Osteoblast (primary cell): ENCODE results near the gene ADAM22. TPM values are rescaled to one million over a fixed set of nuclear protein-coding genes. Genes with fewer than 3 reads are reported as not detected.

Experiments
- DNase-seq: peaks from one replicate; pipeline ENCODE4 v3.0.0; 2011; ENCODE audit warnings: low spot score, mixed read lengths; ENCODE audit not compliant: insufficient read length; ENCODE audit errors: missing footprints
- H2AFZ ChIP-seq: 2 replicates; pipeline ENCODE4 v1.6.0; 2011; ENCODE audit warnings: mild to moderate bottlenecking, low read length
- H3K27ac ChIP-seq: 2 replicates; pipeline ENCODE4 v1.5.1; 2011; ENCODE audit warnings: mild to moderate bottlenecking, low read depth, low read length, moderate library complexity
- H3K27me3 ChIP-seq: 2 replicates; pipeline ENCODE4 v1.6.0; 2012; ENCODE audit warnings: mild to moderate bottlenecking, control low read depth, inconsistent platforms, low read length, moderate library complexity; ENCODE audit not compliant: insufficient read depth
- H3K36me3 ChIP-seq: 2 replicates; pipeline ENCODE4 v1.5.1; 2011; ENCODE audit warnings: mild to moderate bottlenecking, low read length, control low read depth, moderate library complexity; ENCODE audit not compliant: insufficient read depth
- H3K4me1 ChIP-seq: 2 replicates; pipeline ENCODE4 v1.5.1; 2011; ENCODE audit warnings: mild to moderate bottlenecking, low read length, control low read depth, moderate library complexity; ENCODE audit not compliant: insufficient read depth
- H3K4me2 ChIP-seq: 2 replicates; pipeline ENCODE4 v1.6.0; 2011; ENCODE audit warnings: mild to moderate bottlenecking, low read length; ENCODE audit not compliant: insufficient read depth
- H3K4me3 ChIP-seq: fragments of 200-600 bp; sonication (generic); 3 replicates; pipeline ENCODE4 v1.5.1; 2012; ENCODE audit warnings: mild to moderate bottlenecking, low read length, inconsistent platforms; ENCODE audit not compliant: insufficient read depth
- H3K79me2 ChIP-seq: 2 replicates; pipeline ENCODE4 v1.6.0; 2012; ENCODE audit warnings: mild to moderate bottlenecking, low read length, control low read depth, inconsistent platforms; ENCODE audit not compliant: insufficient read depth
- H3K9me3 ChIP-seq: 2 replicates; pipeline ENCODE4 v1.5.1; 2011; ENCODE audit warnings: low read depth, low read length, control low read depth
- H4K20me1 ChIP-seq: 2 replicates; pipeline ENCODE4 v1.6.0; 2012; ENCODE audit warnings: mild to moderate bottlenecking, low read length, control low read depth; ENCODE audit not compliant: insufficient read depth
- CTCF ChIP-seq: IDR thresholded peaks from 2 replicates; pipeline ENCODE4 v1.5.1; 2011; ENCODE audit warnings: mild to moderate bottlenecking, low read depth, low read length, moderate library complexity; ENCODE audit errors: extremely low read depth
- total RNA-seq: library from RNA; depleted of rRNA; stranded (reverse); fragments of >200 nt; gene quantifications from 2 replicates; pipeline ENCODE4 v1.2.3, GENCODE V29; 2012

ADAM22 gene
- total RNA-seq, 1 donor: 0.36 TPM

- peak overlapping the region; percentile 67 for H2AFZ ChIP-seq
- H3K4me1 ChIP-seq: peaks cover 14% of the 10 kb centered on the region
- H3K4me2 ChIP-seq: peak overlapping the region; percentile 99
- H3K27ac ChIP-seq: peak overlapping the region; percentile 97
- H3K4me3 ChIP-seq: peak overlapping the region; percentile 88
- DNase-seq: peak; percentile 86
- no peaks in the 10 kb centered on the region for H3K9me3 ChIP-seq
- peaks cover 21% of the 10 kb centered on the region for H3K36me3 ChIP-seq
- peaks cover 43% of the 10 kb centered on the region for H3K79me2 ChIP-seq
- no peak for TF ChIP-seq CTCF
- H4K20me1 ChIP-seq: peaks cover 22% of the 10 kb centered on the region
- no peaks in the 10 kb centered on the region for H3K27me3 ChIP-seq
These were observed 285.0 kb downstream of the ADAM22 start for GRCh38 chr7:88218836-88219605.

GRCh38 chr7:88219781-88220747 lies 286.0 kb downstream of the ADAM22 start, which contains the start of gene SRI:
TSS of gene SRI (minus strand) at chr7:88220038. CDS start at chr7:88220026, 12 bp downstream.
- H3K36me3 ChIP-seq: peaks cover 16% of the 10 kb centered on the region
- peaks cover 37% of the 10 kb centered on the region for H3K79me2 ChIP-seq
- peak within 1 kb of the TSS; percentile 93 for H2AFZ ChIP-seq
- no peaks in the 10 kb centered on the region for H3K27me3 ChIP-seq
- H3K9me3 ChIP-seq: no peaks in the 10 kb centered on the region
- H3K4me1 ChIP-seq: peaks cover 22% of the 10 kb centered on the region
- H3K4me2 ChIP-seq: peak within 1 kb of the TSS; percentile 99
- H4K20me1 ChIP-seq: peaks cover 18% of the 10 kb centered on the region
- DNase-seq: peak; percentile 97
- peak within 1 kb of the TSS; percentile 97 for H3K27ac ChIP-seq
- peak; percentile 45 for TF ChIP-seq CTCF
- peak within 1 kb of the TSS; percentile 88 for H3K4me3 ChIP-seq

GRCh38 chr7:88223265-88223664 lies 289.2 kb downstream of the ADAM22 start:
- peaks cover 2% of the 10 kb centered on the region for H4K20me1 ChIP-seq
- no peak for DNase-seq
- H3K79me2 ChIP-seq: peaks cover 15% of the 10 kb centered on the region

More at GRCh38 chr7:88223265-88223664, 289.2 kb downstream of the ADAM22 start:
- no peak overlapping the region for H3K27ac ChIP-seq
- H3K4me3 ChIP-seq: no peak overlapping the region
- H3K4me2 ChIP-seq: no peak overlapping the region
- H3K36me3 ChIP-seq: no peaks in the 10 kb centered on the region
- peaks cover 36% of the 10 kb centered on the region for H3K4me1 ChIP-seq
- peaks cover 7% of the 10 kb centered on the region for H3K27me3 ChIP-seq
- no peak overlapping the region for H2AFZ ChIP-seq
- TF ChIP-seq CTCF: no peak
- H3K9me3 ChIP-seq: no peaks in the 10 kb centered on the region
